NCI-H128 (cell line): ENCODE measurements around the gene REL.

Experiments
- DNase-seq: peaks from one replicate; lab custom pipeline; 2025; ENCODE audit not compliant: unreplicated experiment; lab: John Stamatoyannopoulos, UW

REL gene

DNA sequence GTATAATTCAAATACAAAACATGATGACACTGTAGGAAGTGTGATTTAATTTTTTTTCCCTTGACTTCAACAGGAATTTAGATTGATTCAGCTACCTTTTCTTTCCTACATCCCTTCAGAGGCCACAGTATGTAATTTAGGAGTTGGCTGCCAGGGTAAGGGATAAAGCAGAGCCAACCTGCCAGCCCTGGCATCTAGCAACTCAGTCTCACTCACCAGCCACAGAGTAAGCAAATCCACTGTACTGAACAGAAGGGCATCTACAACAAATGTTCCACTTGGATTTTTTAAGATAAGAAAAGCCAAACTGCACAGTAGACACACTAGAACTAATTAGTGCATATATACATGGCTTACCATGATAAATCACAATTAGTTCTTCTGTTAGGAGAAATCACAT is 81.8 kb downstream of the REL start:
- DNase-seq, result no peak

DNA sequence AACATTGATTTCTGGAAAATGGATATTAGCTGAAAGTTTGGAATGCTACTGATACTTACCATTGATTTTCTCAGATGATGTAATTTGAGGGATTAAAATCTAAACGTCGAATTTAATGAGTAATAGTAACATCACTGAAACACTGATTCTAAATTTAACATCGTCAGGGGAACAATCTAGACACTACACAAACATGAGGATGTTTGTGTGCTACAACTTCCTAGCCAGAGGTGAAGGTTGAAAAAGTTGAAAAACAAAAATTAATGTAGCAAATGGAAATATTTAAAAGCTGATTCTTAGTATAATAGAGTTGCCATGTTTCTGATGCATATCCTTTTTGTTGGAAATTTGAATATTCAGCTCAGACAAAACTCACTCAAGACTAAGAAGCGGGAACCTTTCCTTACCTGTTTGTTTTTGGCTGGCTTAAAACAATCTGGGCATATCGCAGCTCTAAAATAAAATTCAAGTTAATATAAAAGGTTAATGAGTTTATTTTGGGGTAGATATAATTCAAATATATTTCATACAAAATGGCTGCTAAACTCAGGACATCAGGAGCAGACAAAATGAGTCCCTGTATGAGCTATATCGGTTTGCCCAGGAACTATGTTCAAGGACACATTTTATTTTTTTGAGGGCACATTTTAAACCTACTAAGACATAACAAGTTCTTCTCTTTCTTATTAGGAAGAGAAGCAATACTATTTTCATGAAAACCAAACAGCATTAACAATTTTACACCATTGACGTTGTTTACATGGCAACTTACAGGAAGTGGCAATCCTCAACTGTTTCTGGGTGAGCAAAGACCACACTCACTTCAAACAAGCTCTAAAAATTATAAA is 83.5 kb downstream of the REL start:
- DNase-seq, result no peak

DNA sequence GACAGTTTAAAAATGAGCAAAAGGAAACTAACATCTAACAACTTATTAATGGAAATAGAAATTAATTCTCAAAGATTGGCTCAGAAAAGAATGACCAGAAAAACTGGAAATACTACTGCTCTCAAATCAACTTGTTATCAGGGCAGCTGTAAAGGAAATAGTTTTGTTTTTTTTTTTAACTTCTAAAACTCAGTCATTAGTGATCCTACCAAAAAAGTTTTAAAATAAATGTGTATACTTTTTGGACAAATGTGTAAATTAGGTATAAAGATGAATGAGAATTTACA is 84.1 kb downstream of the REL start:
- DNase-seq, result no peak

GRCh38 chr2:60966507-60967405 is 85.4 kb downstream of the REL start:
- DNase-seq, result no peak

GRCh38 chr2:60972889-60973656 is 91.7 kb downstream of the REL start:
- DNase-seq, result no peak

DNA sequence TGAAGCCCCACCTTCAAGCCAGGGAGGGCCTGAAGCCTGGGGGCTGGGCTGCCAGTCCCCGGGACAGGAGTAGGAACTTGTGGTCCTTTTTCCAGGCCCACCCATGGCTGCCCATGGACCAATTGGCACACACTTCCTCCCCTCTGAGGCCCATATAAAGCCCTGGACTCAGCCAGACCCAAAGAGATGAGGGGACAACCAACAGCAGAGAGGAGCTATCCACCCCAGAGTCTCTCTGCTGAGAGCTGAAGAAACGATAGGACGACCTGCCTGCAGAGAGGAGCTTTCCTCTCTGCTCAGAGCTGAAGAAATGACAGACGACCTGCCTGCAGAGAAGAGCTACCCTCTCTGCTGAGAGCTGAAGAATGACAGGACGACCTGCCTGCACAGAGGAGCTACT is 92.3 kb downstream of the REL start:
- DNase-seq, result no peak

DNA sequence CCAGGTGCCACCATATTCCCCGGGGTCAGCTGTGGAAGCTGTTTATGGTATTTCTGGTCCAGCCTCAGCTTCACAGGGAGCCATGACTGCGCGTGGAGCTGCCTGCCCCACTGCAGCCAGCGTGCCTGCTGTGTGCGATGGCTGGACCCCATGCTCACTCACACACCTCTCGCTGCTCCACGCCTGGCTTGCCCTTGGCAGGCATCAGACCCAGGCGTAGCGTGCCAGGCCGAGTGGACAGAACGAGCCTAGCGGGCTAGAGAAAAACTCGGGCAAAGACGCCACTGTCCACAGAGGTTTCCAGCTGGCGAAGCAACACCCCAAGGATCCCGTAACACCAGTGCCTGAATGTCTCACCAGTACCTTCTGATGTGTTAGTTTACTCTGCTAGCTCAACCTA is 93.3 kb downstream of the REL start:
- no peak for DNase-seq
